NCI-H345 treated with DMSO at 0.1 percent for 48 hours (cell line): Measurements from ENCODE around the gene USP3.
A peak's percentile ranks its signal among the peaks of the same experiment; 100 is the strongest.

Experiments used
- DNase-seq: peaks from one replicate; lab custom pipeline; 2025; ENCODE audit not compliant: unreplicated experiment; lab: John Stamatoyannopoulos, UW

The USP3 gene

GRCh38 chr15:63495780-63496488, 8.5 kb upstream of the USP3 start:
- no peak for DNase-seq

GRCh38 chr15:63497642-63498467, 6.5 kb upstream of the USP3 start:
- no peak for DNase-seq

- DNase-seq: no peak
These were observed 5.2 kb upstream of the USP3 start for GRCh38 chr15:63499175-63499549.

GRCh38 chr15:63499611-63500010, 4.8 kb upstream of the USP3 start:
- DNase-seq: no peak

GRCh38 chr15:63500265-63501250, 3.8 kb upstream of the USP3 start:
- no peak for DNase-seq

GRCh38 chr15:63501256-63502089, 2.9 kb upstream of the USP3 start:
- no peak for DNase-seq

- peak; percentile 28 for DNase-seq
These were observed 2.1 kb upstream of the USP3 start for GRCh38 chr15:63502137-63502766.

GRCh38 chr15:63502843-63503738, 1.3 kb upstream of the USP3 start:
- no peak for DNase-seq

- DNase-seq: no peak
These were observed 600 bp upstream of the USP3 start for GRCh38 chr15:63503739-63504246.

GRCh38 chr15:63504979-63505841, 817 bp downstream of the USP3 start:
- DNase-seq: peak; percentile 32

- DNase-seq: no peak
These were observed 1.4 kb downstream of the USP3 start for GRCh38 chr15:63505842-63506222.

GRCh38 chr15:63506537-63507035, 2.2 kb downstream of the USP3 start:
- DNase-seq: no peak

GRCh38 chr15:63507878-63508818, 3.8 kb downstream of the USP3 start:
- DNase-seq: no peak

GRCh38 chr15:63509056-63509954, 4.9 kb downstream of the USP3 start:
- DNase-seq: no peak
